ENCODE results near the gene ERCC6.

GRCh38 chr10:49550563-49550962 is 11.6 kb upstream of the ERCC6 start:
- TF ChIP-seq EZH2phosphoT487 (conservative IDR thresholded peaks at IDR 0.05; ENCODE audit: low read length) (no peak), CTCF (IDR thresholded peaks at IDR 0.05; ENCODE audit: insufficient read depth, low read length, poor library complexity, severe bottlenecking) (no peak)
